Measurements from ENCODE around the gene SPRED3. TPM values are rescaled to one million over a fixed set of nuclear protein-coding genes. Genes with fewer than 3 reads are reported as not detected.
"Not testable (repeated sequence)": the region's sequence is repeated elsewhere in the genome, so short reads cannot be mapped to it uniquely, and the experiment has no call there.

The SPRED3 gene
- total RNA-seq, 4 donors from 2014 or later, result 0.05 to 0.81 (median 0.33) TPM

DNA sequence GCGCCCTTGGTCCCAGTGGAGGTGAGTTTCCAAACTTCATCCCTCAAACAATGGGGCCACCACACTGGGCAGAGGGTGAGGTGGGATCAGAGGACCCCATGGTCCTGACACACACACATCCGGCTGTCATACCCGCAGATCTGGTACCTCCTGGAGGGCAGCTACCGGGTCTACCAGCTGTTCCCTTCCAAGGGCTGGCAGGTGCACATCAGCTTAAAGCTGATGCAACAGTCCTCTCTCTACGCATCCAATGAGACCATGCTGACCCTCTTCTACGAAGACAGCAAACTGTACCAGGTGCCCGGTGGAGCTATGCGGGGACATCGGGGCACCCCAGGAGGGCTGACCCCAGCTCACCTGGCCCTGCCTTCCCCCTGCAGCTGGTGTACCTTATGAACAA lies 28.1 kb upstream of the SPRED3 start:
- no peaks in the 10 kb centered on the region for H3K36me3 ChIP-seq
- H3K27me3 ChIP-seq, result peaks cover 73% of the 10 kb centered on the region
- H3K9me3 ChIP-seq, result no peaks in the 10 kb centered on the region
- no peak for ATAC-seq
- no peak overlapping the region for H3K27ac ChIP-seq
- no peak overlapping the region for H3K4me3 ChIP-seq
- 100% methylated on average over 1 of the region's 9 CpGs; no CpG with 5 or more reads in 1 of the 2 donors for WGBS, 2 donors (ENCODE audit: low coverage in 1 of 2)
- TF ChIP-seq EP300 (IDR thresholded peaks at IDR 0.05) (no peak), POLR2A (IDR thresholded peaks at IDR 0.05) (no peak), POLR2AphosphoS5 (IDR thresholded peaks at IDR 0.05) (no peak)
- TF ChIP-seq, protein P1, sequence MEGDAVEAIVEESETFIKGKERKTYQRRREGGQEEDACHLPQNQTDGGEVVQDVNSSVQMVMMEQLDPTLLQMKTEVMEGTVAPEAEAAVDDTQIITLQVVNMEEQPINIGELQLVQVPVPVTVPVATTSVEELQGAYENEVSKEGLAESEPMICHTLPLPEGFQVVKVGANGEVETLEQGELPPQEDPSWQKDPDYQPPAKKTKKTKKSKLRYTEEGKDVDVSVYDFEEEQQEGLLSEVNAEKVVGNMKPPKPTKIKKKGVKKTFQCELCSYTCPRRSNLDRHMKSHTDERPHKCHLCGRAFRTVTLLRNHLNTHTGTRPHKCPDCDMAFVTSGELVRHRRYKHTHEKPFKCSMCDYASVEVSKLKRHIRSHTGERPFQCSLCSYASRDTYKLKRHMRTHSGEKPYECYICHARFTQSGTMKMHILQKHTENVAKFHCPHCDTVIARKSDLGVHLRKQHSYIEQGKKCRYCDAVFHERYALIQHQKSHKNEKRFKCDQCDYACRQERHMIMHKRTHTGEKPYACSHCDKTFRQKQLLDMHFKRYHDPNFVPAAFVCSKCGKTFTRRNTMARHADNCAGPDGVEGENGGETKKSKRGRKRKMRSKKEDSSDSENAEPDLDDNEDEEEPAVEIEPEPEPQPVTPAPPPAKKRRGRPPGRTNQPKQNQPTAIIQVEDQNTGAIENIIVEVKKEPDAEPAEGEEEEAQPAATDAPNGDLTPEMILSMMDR (IDR thresholded peaks at IDR 0.05), result no peak
- H3K4me1 ChIP-seq, result peaks cover 0 to 22% (median 4%) of the 10 kb centered on the region in 3 donors

DNA sequence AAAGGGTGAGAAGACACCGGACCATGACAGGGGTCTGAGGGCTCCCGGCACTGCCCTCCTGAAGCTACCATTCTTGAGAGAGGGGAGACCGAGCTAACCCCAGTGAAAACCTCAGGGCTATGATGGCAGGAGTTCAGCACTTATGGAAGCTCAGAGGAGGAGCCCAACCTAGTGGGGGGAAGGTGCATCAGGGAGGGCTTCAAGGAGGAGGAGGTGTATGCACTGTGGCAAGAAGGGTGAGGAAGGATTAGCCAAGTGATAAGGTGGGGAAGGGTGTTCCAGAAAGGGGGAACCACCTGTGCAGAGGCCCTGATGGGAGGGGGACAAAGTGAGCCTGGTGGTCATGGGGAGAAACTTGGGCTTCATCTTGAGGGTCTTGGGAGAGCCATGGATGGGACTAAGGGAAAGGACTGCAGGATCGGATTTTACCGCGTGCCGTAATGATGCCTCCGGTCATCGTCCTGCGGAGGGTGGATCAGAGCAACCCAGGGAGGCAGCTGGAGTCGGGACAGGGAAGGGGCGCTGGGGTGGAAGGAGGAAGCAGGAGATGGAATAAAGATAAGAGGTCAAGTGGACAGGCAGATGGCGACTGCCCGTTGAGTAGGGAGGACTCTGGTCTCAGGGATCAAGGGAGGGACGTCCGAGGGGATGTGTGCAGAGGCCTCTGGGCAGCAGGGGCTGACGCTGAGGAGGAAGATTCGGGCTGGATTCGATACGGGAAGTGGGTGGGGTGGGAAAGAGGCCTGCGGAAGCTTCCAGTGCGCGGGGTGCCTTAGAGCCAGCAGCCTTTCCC lies 27.5 kb upstream of the SPRED3 start:
- Histone ChIP-seq H3K9me3 (no peaks in the 10 kb centered on the region), H3K4me1 (peaks cover 0 to 22% (median 4%) of the 10 kb centered on the region in 3 donors), H3K36me3 (no peaks in the 10 kb centered on the region), H3K4me3 (peak overlapping the region; percentile 24 to 64), H3K27ac (peak overlapping the region in 2 of 4 donors; percentile 40 to 61), H3K27me3 (peaks cover 75% of the 10 kb centered on the region)
- WGBS, 2 donors (ENCODE audit: low coverage in 1 of 2), result 16 to 19% methylated on average over 12 to 23 of the region's 23 CpGs
- ATAC-seq, result no peak
- TF ChIP-seq POLR2A (IDR thresholded peaks at IDR 0.05) (no peak), EP300 (IDR thresholded peaks at IDR 0.05) (no peak), POLR2AphosphoS5 (IDR thresholded peaks at IDR 0.05) (no peak)
- TF ChIP-seq, protein P1 (IDR thresholded peaks at IDR 0.05), result no peak

DNA sequence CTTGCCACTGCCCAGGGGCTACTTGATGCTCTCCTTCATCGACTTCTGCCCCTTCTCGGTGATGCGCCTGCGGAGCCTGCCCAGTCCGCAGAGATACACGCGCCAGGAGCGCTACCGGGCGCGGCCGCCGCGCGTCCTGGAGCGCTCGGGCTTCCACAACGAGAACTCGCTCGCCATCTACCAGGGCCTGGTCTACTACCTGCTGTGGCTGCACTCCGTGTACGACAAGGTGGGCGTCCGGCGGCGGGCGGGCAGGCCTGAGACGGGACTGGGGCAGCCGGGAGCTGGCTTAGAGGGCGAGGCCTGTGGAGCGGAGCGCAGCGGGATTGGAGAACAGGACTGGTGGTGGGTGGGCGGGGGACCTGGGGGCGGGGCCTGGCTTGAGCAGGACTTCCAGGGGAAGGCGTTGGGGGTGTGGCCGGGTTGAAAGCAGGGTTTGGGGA lies 26.8 kb upstream of the SPRED3 start:
- Histone ChIP-seq H3K27me3 (peaks cover 75% of the 10 kb centered on the region), H3K27ac (peak overlapping the region in 3 of 4 donors; percentile 40 to 61 (median 54))
- 0% methylated on average over 2 of the region's 37 CpGs; no CpG with 5 or more reads in 1 of the 2 donors for WGBS, 2 donors (ENCODE audit: low coverage in 1 of 2)

GRCh38 chr19:38362076-38362945 lies 26.2 kb upstream of the SPRED3 start:
- Histone ChIP-seq H3K27me3 (peaks cover 74% of the 10 kb centered on the region), H3K4me1 (peaks cover 0 to 22% (median 4%) of the 10 kb centered on the region in 3 donors), H3K4me3 (peak overlapping the region; percentile 24 to 64), H3K27ac (peak overlapping the region in 3 of 4 donors; percentile 40 to 61 (median 54)), H3K36me3 (no peaks in the 10 kb centered on the region), H3K9me3 (no peaks in the 10 kb centered on the region)
- TF ChIP-seq, protein P1 (IDR thresholded peaks at IDR 0.05), result no peak
- no peak for TF ChIP-seq POLR2A (IDR thresholded peaks at IDR 0.05)
- TF ChIP-seq POLR2AphosphoS5 (IDR thresholded peaks at IDR 0.05), result no peak
- no peak for TF ChIP-seq EP300 (IDR thresholded peaks at IDR 0.05)
- ATAC-seq, result peak; percentile 77
- WGBS, 2 donors (ENCODE audit: low coverage in 1 of 2), result 4 to 5% methylated on average over 13 to 14 of the region's 68 CpGs

More for the DNA sequence above, 26.8 kb upstream of the SPRED3 start:
- peaks cover 0 to 22% (median 4%) of the 10 kb centered on the region in 3 donors for H3K4me1 ChIP-seq
- H3K9me3 ChIP-seq, result no peaks in the 10 kb centered on the region
- TF ChIP-seq EP300 (IDR thresholded peaks at IDR 0.05), result no peak
- TF ChIP-seq, protein P1 (IDR thresholded peaks at IDR 0.05), result peak in 3 of 4 experiments; percentile 23 to 46 (median 35)
- peak overlapping the region; percentile 24 to 64 for H3K4me3 ChIP-seq
- ATAC-seq, result peak; percentile 86
- no peaks in the 10 kb centered on the region for H3K36me3 ChIP-seq

- Histone ChIP-seq H3K4me1 (peaks cover 0 to 22% (median 4%) of the 10 kb centered on the region in 3 donors), H3K27me3 (peaks cover 74% of the 10 kb centered on the region), H3K4me3 (peak overlapping the region in 1 of 2 donors; percentile 64)
- H3K9me3 ChIP-seq, H3K27ac ChIP-seq, H3K36me3 ChIP-seq, ATAC-seq: not testable (repeated sequence)
- WGBS, 2 donors (ENCODE audit: low coverage in 1 of 2), result 81 to 84% methylated on average over 8 to 9 of the region's 16 CpGs
Observed at GRCh38 chr19:38362946-38363688, 25.4 kb upstream of the SPRED3 start.

All from gastroesophageal sphincter (tissue), 4 donors.